Stimulated activated CD4-positive, alpha-beta T cell treated with anti-CD3 and anti-CD28 coated beads, Interleukin-4, amount 100 ng/mL, for 4 hours (primary cell): ENCODE results near the gene TNFAIP8L3.

Source experiments
- DNase-seq, 2 experiments: peaks; one replicate each; pipeline ENCODE4 v3.0.0-alpha.2; 2020

The TNFAIP8L3 gene

DNA sequence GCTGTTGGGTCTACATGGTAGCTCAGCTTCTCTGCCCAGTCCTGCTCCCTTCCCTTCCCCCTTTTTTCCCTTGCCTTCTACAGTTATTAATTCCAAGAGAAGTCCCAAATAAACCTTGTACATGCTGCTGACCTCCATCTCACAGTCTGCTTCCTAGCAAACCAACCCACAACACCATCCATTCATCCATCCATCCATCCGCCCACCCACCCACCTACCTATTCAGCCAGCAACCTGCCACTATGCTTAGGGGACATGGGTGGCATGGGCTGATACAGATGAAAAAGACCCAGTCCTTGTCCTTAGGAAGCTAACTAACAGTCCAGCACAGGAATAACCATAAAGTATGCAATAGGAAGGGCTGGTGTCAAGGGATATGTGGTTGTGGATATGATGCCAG, 5.7 kb downstream of the TNFAIP8L3 start:
- DNase-seq: no peak

DNA sequence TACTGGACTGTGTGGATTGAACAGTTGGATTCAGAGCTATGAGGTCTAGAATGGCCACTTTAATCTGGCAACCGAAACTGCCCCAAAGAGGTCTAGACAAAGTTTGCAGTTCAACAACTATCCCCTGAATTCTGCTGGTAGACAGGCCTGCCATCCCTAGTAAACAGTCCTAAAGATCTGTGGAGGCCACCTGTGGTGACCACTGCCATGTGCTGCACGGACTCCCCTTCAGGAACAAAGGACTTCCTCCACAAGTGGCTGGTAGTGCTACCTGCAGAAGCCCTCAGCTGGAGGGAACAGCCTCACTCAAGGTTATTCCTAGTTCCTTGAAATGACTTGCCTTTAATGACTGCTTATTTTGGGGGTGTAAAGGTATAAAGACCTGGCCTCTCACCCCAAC, 6.1 kb downstream of the TNFAIP8L3 start:
- no peak for DNase-seq

DNA sequence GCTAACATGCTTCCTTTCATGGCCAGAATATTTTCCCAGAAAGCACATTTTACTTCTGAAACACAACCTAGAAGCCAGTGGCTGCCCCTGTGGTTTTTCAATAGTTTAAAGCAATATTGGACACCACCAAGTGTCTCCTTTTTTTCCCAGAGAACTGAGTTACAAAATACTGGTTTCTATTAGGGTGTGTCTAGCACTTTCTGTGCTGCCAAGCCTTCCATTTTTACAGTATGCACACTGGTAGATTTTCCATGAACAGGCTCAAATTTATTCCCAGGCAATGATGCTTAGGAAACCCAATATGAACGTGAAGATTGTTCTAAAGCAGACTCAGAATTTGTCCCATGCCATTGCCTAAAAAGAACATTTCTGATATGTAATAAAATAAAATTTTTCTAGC, 7.2 kb downstream of the TNFAIP8L3 start:
- DNase-seq: no peak

DNA sequence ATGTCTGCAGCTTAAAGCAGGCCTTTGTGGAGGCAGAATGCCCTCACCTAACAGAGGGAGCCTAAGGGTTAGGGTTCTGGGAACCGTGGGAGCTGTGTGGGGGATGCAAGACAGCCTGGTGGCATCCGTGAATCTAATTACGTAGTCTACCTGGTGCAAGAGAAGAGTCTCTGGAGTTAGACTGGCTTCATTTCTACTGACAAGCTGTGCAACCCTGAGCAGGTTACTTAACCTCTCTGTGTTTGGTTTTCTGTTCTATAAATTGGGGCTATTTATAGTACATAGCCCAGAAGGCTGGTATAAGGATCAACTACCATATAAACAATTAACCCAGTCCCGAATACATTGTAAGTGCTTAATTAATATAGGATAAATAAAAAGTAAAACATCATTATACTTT, 8.3 kb downstream of the TNFAIP8L3 start:
- no peak for DNase-seq

DNA sequence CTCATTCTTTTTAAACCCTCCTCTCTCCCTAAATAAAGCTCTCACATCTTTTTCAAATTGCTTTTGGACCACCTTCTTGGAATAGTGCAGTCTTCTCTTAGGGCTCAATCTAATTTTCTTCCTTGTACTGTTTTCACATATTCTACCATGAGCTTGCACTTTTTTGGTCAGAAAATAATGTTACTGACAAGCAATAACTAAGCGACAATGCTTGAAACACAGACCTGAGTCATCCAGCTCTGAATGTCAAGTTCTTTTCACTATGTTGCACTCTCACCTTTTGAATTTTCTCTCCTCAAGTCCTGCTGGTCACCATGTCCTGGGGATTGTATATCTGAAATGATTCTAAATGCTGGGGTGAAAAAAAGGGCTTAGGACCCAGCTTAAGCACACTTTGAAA, 8.9 kb downstream of the TNFAIP8L3 start:
- no peak for DNase-seq

DNA sequence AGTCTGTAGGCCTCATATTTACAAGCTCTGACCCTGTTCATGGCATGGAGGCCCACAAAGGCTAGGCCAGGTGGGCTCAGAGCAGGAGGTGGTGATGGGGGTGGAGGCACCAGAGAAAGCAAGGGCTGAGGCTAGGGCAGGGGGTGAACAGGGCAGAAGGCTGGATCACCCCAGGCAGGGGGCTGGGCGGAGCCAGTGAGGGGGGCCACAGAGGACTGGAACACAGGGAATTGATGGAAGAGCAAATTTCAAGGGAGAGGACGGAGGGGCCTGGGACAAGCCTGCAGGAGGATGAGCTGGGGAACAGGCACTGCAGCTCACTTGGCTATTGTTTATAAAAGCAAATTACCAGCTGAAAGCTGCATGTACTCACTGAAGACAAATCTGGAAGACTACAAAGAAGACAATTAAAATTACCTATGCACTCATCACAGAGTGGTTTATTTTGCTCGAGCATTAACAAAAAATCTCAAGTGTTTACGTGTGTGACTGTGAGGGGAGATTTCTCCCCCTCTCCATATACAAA, 11.0 kb downstream of the TNFAIP8L3 start:
- no peak for DNase-seq

DNA sequence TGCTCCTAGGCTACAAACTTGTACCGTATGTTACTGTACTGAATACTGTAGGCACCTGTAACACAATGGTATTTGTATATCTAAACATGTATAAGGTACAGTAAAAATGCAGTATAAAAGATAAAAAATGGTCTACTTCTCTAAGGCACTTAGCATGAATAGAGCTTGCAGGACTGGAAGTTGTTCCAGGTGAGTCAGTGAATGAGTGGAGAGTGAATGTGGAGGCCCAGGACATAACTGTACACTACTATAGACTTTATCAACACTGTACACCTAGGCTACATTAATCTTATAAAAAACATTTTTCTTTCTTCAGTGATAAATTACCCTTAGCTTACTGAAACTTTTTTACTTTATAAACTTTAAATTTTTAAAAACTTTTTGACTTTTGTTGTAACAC, 12.5 kb downstream of the TNFAIP8L3 start:
- DNase-seq: no peak

DNA sequence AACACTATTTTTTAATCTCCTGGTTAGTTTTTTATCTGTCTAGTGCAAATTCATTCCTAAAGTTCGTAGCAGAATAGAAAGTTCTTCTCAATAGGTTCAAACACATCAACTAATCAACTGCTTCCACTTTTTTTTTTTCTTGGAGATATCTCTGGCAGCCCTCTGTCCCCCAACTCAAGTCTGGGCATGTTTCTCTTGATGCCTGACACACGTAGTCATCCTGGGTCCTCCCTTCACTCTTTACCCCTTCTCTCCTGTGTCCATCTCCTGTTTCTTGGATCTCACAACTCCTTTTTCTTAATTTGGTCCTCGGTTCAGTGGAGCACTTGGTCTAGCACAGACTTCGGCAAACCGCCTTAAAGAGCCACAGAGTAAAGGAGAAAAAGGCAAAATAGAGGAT, 14.4 kb downstream of the TNFAIP8L3 start:
- no peak for DNase-seq

DNA sequence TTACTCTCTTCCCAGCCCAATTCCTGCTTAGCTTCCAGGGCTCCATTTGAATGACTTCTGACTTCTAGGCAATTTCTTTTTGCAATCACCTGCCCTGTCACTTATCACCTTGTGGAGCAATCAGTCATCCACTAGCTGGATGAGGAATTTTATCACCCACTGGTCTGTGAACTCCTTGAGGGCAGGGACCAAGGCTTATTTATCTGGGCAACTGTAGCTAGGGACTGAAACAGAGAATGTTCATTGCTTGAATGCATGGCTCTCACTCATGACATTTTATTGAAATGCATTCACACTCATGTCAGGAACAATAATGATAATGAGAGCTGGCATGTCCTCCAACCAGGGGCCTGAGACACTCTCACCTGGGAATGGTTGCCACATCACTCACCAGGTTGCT, 15.5 kb downstream of the TNFAIP8L3 start:
- no peak for DNase-seq

DNA sequence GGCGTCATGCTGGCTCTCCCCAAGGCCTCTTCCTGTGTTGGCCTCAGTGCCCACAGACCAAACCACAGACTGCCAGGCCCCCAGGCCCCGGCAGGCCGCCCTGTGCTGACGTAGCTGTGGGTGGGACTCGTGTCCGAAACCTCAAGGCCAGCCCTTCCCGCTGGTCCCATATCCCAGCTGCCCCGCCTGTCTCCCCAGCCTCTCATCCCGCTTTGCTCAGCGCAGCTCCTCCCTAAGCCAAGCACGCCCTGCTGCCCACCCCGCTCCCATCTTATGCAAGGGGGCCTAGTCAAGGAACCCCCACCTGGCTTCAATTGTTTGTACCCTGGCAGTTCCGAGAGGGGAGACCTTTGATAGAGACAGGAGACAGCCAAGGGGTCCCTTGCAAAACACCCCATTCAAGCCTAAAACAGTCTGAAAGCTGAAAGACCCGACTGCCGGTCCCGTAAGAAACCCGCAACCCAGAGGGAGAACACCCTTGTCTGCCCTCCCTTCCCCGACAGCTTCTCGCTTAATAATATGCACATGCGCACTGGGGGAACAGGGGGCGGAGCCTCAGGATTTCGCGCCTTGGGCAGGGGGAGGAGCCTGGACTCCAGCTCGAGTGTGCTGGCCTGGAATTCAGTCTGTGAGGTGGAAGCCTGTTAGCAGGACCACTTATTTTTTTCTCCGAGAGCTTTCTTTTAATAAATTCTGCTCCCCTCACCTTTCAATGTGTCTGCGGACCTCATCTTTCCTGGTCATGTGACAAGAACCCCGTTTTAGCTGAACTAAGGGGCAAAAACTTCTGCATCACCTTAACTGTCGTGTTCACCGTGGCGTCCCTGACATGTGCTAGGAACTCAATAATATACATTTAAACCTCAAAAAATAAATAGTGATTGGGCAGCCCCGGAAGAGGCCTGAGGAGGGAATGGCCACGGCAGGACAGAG, 17.2 kb downstream of the TNFAIP8L3 start:
- peak; percentile 55 to 56 for DNase-seq

DNA sequence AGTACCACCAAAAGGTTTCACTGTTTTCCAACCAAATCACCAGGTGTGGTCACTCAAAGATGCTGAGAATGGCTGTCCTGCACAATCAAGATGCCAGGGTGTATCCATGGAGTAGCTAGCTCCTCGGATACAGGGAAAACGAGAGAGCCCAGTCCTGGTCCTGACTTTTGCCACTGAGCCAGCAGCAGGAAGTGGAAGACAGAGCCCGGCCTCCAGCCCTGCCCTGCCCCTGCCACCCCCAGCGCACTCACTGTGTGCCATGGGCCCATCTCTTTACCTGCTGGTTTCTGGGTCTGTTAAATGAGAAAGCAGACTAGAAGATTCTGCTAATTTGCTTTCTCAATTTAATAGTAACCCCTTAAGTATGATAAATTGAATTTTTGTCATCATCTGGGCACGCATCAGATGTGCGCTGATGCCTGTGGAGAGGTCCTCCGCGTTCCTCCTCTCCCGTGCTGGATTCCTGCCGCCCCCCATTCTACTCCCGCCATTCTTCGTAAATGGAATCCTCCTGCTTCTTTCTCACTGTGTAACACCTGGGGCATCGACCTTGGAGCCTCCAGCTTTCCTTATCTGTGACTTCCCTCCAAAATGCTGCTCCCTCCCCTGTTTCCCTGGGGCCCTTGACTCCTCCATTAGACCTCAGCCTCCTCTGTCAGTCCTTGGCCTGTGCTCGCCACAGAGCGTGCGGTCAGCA, 18.0 kb downstream of the TNFAIP8L3 start:
- no peak for DNase-seq

DNA sequence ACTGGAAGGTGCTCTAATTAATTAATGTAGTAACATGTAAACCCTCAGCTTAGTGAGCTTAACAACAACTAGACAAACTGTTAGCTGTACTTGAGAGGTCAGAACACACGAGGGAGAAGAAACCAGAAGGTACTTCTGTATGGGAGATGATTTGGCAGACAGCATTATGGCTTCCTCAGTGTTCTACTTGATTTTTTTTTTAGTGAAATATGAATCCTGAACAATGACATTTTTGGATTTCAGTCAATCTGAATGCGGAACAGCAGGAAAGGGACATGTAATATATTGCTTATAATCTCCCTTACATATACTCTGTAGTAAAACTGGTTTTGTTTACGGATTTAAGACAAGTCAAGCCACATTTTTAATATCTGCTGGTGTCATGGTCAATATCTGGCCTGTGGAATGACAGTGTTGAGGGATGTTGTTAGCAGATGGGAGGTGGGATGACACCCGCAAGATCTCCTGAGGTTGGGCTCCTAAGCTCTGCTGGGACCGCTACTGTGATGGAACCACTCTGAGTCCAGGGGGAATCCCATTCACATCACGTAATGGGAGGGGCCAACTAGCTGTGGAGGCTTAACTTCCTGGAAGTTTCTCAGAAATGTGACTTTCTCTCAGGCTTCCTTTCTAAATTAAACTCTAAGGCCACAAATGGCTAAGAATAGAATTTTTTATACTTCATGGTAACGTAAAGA, 18.7 kb downstream of the TNFAIP8L3 start:
- no peak for DNase-seq

DNA sequence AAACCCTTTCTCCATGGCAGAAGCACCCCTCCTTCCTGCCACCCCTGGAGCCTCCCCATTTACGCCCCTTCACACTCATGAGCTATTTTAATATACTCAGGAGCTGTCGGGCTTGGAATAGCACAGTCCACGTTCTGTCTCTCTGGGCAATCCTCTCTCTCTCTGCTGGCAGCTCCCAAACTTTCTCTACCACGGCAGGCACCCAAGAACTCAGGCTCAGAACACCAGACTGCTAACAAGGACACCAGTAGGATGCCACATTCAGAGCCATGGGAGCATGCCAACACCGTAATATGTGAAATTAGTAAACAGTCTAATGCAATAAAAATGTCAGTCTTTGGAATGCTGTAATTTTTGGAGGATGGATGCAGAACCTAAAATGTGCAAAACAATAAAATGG, 19.3 kb downstream of the TNFAIP8L3 start:
- no peak for DNase-seq

DNA sequence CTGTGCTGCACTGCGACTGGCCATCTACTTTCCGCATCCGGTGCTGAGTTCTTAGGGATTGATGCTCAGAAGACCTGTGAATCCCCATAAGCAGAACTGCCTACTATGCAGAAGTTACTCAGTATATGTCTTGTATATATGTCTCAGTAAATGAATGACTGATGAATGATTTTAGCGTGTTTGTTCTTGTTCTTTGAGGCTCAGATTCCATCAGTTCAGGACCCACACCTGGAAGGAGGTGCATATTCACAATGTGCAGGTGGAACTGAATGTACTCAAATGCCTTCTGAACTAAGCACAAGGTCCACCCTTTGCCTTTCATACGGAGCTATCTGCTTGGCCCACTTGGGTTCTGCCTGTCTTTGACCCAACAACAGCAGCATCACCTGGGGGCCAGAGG, 19.8 kb downstream of the TNFAIP8L3 start:
- DNase-seq: no peak

DNA sequence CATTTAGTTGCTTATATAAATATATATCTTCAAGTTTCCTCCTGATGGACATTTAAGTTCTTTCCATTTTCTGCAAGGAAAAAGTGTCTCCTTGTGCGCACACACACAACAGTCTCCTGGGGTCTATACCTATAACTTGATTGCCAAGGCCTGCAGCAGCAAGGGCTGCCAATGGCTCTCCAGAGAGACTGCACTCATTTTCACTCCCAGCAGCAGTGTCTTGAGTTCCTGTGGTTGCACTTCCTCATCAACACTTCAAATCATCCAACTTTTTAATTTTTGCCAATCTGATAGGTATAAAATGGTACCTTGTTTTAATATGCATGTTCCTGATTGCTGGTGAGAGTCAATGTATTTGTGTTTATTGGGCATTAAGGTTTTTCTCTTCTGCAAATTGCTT, 23.1 kb downstream of the TNFAIP8L3 start:
- DNase-seq: no peak

DNA sequence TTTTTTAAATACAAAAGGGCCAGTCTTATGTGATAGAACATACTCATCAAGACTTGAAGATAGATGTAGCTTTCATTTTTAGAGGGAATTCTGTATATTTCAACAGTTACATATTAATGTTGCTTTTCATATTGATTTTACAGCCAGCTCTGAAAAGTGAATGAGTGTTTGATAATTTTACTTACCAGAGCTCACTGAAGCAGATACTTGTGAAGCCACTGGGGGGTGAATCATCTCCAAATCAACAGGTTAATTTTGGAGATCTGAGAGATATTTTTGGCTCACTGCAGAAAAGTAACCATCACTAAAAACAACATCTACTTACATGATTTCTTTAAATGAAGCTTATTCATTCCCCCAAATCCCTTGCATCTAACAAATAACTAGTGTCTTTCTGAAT, 24.7 kb downstream of the TNFAIP8L3 start:
- DNase-seq: no peak

DNA sequence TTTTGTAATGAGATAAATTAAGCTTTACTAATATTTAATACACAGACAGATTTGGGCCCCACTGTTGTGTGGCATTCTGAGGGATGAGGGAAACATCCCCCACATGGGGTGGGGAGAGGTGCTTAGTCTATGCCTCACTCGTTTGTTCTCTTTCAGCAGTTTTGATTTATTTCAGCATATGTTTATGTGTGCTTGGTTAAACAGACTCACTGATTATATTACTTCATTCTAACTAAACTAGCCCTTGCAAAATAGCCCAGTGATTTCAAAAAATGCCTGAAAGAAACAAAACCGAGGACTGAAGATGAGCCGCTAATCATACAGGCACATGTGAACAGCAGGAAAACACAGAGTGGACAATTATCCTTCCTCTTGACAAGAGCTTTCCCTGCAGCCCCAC, 27.2 kb downstream of the TNFAIP8L3 start:
- no peak for DNase-seq

DNA sequence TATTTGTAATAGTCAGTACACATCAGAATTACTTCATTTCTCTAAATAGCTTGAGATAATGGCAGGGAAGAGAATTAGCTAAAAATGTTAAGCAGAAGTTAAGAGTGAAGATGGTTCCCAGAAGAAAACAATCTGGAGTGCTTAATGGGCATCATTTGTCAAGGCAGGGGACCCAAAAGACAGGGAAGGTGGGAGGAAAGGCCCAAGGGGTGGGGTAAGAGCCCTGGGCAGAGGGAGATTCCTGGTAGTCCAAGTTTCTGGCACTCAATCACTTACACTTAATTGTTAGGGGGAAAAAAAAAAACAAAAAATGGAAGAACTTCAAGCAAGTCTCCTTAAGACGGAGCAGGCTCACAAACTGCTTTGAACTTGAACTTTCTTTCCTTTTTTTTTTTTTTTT, 28.9 kb downstream of the TNFAIP8L3 start:
- no peak for DNase-seq

DNA sequence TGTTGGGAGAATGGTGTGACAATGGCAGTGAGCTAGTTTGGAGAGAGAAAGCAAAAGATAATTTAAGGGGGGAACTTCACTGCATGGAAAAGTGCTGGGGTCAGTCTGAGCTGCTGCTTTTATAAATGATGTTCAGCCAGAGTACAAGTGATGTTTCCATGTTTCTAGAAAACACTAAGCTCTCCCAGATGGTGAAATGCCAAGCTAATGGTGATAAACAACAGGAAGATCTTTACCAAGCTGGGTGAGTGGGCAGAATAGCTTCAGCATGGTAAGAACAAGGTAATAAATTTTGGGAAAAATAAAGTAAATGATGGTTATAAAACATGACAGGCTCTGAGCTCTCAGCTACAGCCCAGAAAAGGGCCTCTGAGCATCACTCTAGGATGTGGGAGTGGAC, 29.4 kb downstream of the TNFAIP8L3 start:
- DNase-seq: no peak

DNA sequence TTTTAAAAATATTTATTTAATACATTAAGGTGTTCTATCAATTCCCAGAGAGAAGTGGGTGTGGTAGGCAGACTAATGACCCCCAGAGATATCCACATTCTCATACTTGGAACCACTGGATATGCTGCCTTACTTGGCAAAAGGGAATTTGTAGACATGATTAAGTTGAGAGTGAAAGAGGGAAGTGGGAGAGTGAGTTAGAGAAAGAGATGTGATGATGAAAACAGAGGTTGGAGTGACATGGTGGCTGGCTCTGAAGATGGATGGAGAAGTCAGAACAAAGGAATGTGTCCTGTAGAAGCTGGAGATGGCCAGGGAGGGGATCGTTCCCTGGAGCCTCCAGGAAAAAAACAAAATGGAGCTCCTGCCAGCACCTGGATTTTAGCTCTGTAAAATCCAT, 32.0 kb downstream of the TNFAIP8L3 start:
- no peak for DNase-seq

DNA sequence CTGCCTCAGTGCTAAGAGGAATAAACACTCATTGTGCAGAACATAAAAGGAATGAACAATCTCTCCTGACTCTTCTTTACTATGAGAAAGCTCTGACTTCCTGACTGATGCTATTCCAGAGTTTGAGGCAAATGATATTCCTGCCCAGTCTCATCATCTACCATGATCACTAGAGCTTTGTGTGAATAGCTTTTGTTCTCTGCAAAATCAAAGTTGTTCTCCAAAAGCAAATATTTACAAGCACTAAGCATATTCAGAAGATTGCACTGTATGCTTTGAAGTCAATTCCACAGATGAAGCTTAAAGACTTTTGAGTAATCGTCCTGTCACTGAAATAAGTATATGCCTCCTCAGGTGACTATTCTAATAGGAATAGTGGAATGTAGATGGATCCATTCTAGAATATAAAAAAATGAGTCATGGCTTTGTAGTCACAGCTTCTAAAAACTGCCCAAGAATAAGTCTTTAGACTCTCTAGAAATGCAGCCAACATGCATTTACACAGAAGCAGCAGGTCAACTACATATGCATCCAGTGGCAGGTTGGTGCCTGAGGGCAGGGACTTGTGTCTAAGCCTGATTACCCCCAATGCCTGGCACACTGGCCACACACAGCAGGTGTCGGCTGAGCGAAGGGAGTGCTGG, 34.6 kb downstream of the TNFAIP8L3 start:
- DNase-seq: no peak

DNA sequence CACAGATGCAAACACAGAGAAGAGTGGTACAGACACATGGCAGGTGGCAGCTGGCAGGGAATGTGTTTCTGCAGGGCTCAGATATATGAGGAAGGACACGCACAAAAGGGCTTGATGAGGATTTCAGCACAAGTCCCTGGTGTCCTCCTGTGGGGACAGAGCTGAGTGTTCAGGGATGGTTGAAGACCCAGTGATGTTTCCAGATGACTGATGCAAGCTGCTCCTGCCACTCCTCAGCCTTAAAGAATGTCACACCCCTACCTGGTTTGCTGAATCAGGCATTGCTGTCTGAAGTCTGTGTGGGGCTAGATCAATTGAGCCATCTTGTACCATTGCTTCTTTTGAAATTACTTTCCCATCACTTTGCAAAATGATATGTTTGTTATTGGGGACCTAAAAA, 40.2 kb downstream of the TNFAIP8L3 start:
- no peak for DNase-seq

DNA sequence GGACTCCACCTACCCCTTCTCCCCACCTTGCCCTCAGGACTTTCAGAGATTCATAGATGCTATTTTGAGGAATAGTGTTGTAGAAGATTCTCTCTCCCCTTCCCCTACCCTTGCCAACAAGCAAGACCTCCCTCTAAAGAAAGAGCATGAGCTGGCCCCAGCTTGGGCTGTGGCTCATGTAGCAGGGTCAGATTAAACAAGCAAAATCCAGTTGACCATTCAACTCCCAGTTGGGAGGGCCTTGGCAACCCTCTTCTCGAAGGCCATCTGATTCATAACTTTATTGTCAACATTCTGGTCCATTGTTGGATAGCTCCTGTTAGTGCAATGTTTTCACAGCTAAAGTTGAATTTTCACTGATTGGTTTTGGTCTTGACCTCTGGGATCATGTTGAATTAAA, 41.1 kb downstream of the TNFAIP8L3 start:
- DNase-seq: no peak
